IMR-90 (cell line): ENCODE measurements around the gene LINS1. TPM values are rescaled to one million over a fixed set of nuclear protein-coding genes. Genes with fewer than 3 reads are reported as not detected.

Source experiments
- ATAC-seq: fragments of 200-7000 bp; cut with Tn5 transposase; 2 replicates; pipeline ENCODE4 v1.9.1; 2020; ENCODE audit warnings: low read depth, mild to moderate bottlenecking, moderate library complexity
- BruUV-seq: library from RNA; stranded (reverse); fragments of 400-500 nt; replicated peaks from 2 replicates; lab custom pipeline; 2021; lab: Mats Ljungman, UMichigan
- CTCF ChIA-PET: fragments of 300-600 bp; formaldehyde crosslinking; extraction: SDS; loops from one replicate; lab custom pipeline; 2021; ENCODE audit warnings: antibody characterized with exemption; lab: Yijun Ruan, JAX
- POLR2A ChIA-PET: fragments of 300-600 bp; sonication (Branson Sonifier 250); formaldehyde crosslinking; loops from one replicate; lab custom pipeline; 2022; ENCODE audit warnings: antibody characterized with exemption; ENCODE audit not compliant: unreplicated experiment; lab: Charles Lee
- DNase-seq: peaks from one replicate; pipeline ENCODE4 v3.0.0; 2013
- H2AFZ ChIP-seq: replicated peaks from 2 replicates; pipeline ENCODE3; 2013; ENCODE audit warnings: low read length, mild to moderate bottlenecking; ENCODE audit not compliant: poor library complexity
- H2AK5ac ChIP-seq: 2 replicates; pipeline ENCODE4 v1.6.1; 2013; ENCODE audit warnings: low read depth, low read length, inconsistent platforms
- H2AK9ac ChIP-seq: replicated peaks from 2 replicates; pipeline ENCODE3; 2013; ENCODE audit warnings: mild to moderate bottlenecking, low read depth, low read length, moderate library complexity; ENCODE audit not compliant: poor library complexity
- H2BK120ac ChIP-seq: 2 replicates; pipeline ENCODE4 v1.6.1; 2013; ENCODE audit warnings: low read depth, low read length, inconsistent platforms
- H2BK15ac ChIP-seq: 3 replicates; pipeline ENCODE4 v1.6.1; 2013; ENCODE audit warnings: low read depth, low read length, inconsistent platforms
- H2BK20ac ChIP-seq: 2 replicates; pipeline ENCODE4 v1.6.1; 2013; ENCODE audit warnings: low read depth, mild to moderate bottlenecking, inconsistent platforms, low read length, moderate library complexity
- H2BK5ac ChIP-seq: 2 replicates; pipeline ENCODE4 v1.6.1; 2013; ENCODE audit warnings: mild to moderate bottlenecking, low read depth, low read length, inconsistent platforms; ENCODE audit not compliant: poor library complexity, severe bottlenecking
- H3K14ac ChIP-seq: replicated peaks from 2 replicates; pipeline ENCODE4 v1.6.1; 2013; ENCODE audit warnings: low read depth, low read length, inconsistent platforms
- H3K18ac ChIP-seq: 2 replicates; pipeline ENCODE4 v1.6.1; 2013; ENCODE audit warnings: low read depth, low read length, control low read depth
- H3K23ac ChIP-seq: 2 replicates; pipeline ENCODE4 v1.6.1; 2013; ENCODE audit warnings: low read depth, low read length, inconsistent platforms
- H3K27ac ChIP-seq: 2 replicates; pipeline ENCODE4 v1.5.1; 2013; ENCODE audit warnings: mild to moderate bottlenecking, control low read depth, low read length; ENCODE audit not compliant: insufficient read depth
- H3K27me3 ChIP-seq: 2 replicates; pipeline ENCODE4 v1.6.1; 2013; ENCODE audit warnings: low read length; ENCODE audit not compliant: control insufficient read depth, insufficient read depth
- H3K36me3 ChIP-seq: 2 replicates; pipeline ENCODE4 v1.6.1; 2013; ENCODE audit warnings: low read length, mixed read lengths; ENCODE audit not compliant: control insufficient read depth, insufficient read depth
- H3K4ac ChIP-seq: 2 replicates; pipeline ENCODE4 v1.6.1; 2013; ENCODE audit warnings: low read depth, low read length, inconsistent platforms
- H3K4me1 ChIP-seq: 2 replicates; pipeline ENCODE4 v1.6.1; 2013; ENCODE audit warnings: low read length, mixed read lengths; ENCODE audit not compliant: control insufficient read depth, insufficient read depth
- H3K4me2 ChIP-seq: 2 replicates; pipeline ENCODE4 v1.6.1; 2013; ENCODE audit warnings: low read depth, mild to moderate bottlenecking, control low read depth, low read length, moderate library complexity
- H3K4me3 ChIP-seq: 2 replicates; pipeline ENCODE4 v1.5.1; 2013; ENCODE audit warnings: low read depth, mild to moderate bottlenecking, control low read depth, low read length, moderate library complexity; ENCODE audit not compliant: insufficient read depth
- H3K56ac ChIP-seq: 2 replicates; pipeline ENCODE4 v1.6.1; 2013; ENCODE audit warnings: low read length, inconsistent platforms; ENCODE audit not compliant: insufficient read depth; ENCODE audit errors: extremely low read depth
- H3K79me1 ChIP-seq, 2 experiments: 2 replicates each; pipeline ENCODE4 v1.6.1; 2013; ENCODE audit warnings: low read length in 2 of 2, inconsistent platforms in 1 of 2, low read depth in 1 of 2
- H3K9ac ChIP-seq: 2 replicates; pipeline ENCODE4 v1.6.1; 2013; ENCODE audit warnings: low read depth, low read length, control low read depth
- H3K9me1 ChIP-seq: 2 replicates; pipeline ENCODE4 v1.6.1; 2013; ENCODE audit warnings: low read length, inconsistent platforms; ENCODE audit not compliant: insufficient read depth
- H3K9me3 ChIP-seq: 2 replicates; pipeline ENCODE4 v1.6.1; 2013; ENCODE audit warnings: low read length; ENCODE audit not compliant: control insufficient read depth, insufficient read depth
- H4K20me1 ChIP-seq: 2 replicates; pipeline ENCODE4 v1.6.1; 2013; ENCODE audit warnings: low read length, inconsistent platforms; ENCODE audit not compliant: insufficient read depth
- H4K5ac ChIP-seq: 2 replicates; pipeline ENCODE4 v1.6.1; 2013; ENCODE audit warnings: mild to moderate bottlenecking, low read depth, low read length, control low read depth
- H4K8ac ChIP-seq, 2 experiments: 2 replicates each; pipeline ENCODE4 v1.6.1; 2013; ENCODE audit warnings: low read depth in 2 of 2, low read length in 2 of 2, control low read depth in 1 of 2, inconsistent platforms in 1 of 2
- H4K91ac ChIP-seq: 2 replicates; pipeline ENCODE4 v1.6.1; 2013; ENCODE audit warnings: low read depth, low read length, inconsistent platforms; ENCODE audit not compliant: insufficient read depth
- BHLHE40 ChIP-seq: fragments of 150-350 bp; IDR thresholded peaks from 2 replicates; pipeline ENCODE4 v1.6.1; 2016; ENCODE audit warnings: mild to moderate bottlenecking, low read depth, low read length
- CEBPB ChIP-seq: IDR thresholded peaks from 2 replicates; pipeline ENCODE4 v1.6.1; 2012; ENCODE audit warnings: low read depth, low read length, improper control_type of control experiment
- MAFK ChIP-seq: IDR thresholded peaks from 2 replicates; pipeline ENCODE4 v1.6.1; 2012; ENCODE audit warnings: low read depth, low read length, improper control_type of control experiment
- MAZ ChIP-seq: IDR thresholded peaks from 2 replicates; pipeline ENCODE4 v1.6.1; 2012; ENCODE audit warnings: low read depth, mild to moderate bottlenecking, low read length, improper control_type of control experiment, moderate library complexity, borderline replicate concordance
- MXI1 ChIP-seq: IDR thresholded peaks from 2 replicates; pipeline ENCODE4 v1.6.1; 2012; ENCODE audit warnings: low read depth, mild to moderate bottlenecking, low read length, moderate library complexity, borderline replicate concordance
- NFE2L2 ChIP-seq: fragments of 150-350 bp; IDR thresholded peaks from 2 replicates; pipeline ENCODE4 v1.6.1; 2016; ENCODE audit warnings: low read depth, mild to moderate bottlenecking, low read length
- RAD21 ChIP-seq: IDR thresholded peaks from 2 replicates; pipeline ENCODE4 v1.6.1; 2012; ENCODE audit warnings: low read length, improper control_type of control experiment
- RCOR1 ChIP-seq: IDR thresholded peaks from 2 replicates; pipeline ENCODE4 v1.6.1; 2012; ENCODE audit warnings: mild to moderate bottlenecking, low read length, improper control_type of control experiment; ENCODE audit not compliant: insufficient replicate concordance
- RFX5 ChIP-seq: IDR thresholded peaks from 2 replicates; pipeline ENCODE4 v1.8.0; 2012; ENCODE audit warnings: low read depth, mild to moderate bottlenecking, low read length, moderate library complexity
- WGBS, 2 experiments: methylation state at CpG; one replicate each; pipeline versions ENCODE4 v1.1.5 to v1.1.7; 2013; ENCODE audit warnings: missing lambda C conversion rate in 2 of 2; ENCODE audit not compliant: insufficient read length in 1 of 2; ENCODE audit errors: extremely low coverage in 2 of 2; 5-methylcytosine and 5-hydroxymethylcytosine counted together
- dilution Hi-C: fragments of 300-500 bp; cut with HindIII; formaldehyde crosslinking; loops from one replicate; pipeline ENCODE4 v1.14.3; 2018; ENCODE audit warnings: low sequenced_read_pairs; ENCODE audit not compliant: unreplicated experiment
- in situ Hi-C: fragments of 300-500 bp; cut with MboI; formaldehyde crosslinking; loops from 3 replicates; pipeline ENCODE4 v1.14.3; 2019; ENCODE audit warnings: low sequenced_read_pairs, inconsistent platforms, mixed read lengths
- intact Hi-C: fragments of 100-400 bp; cut with micrococcal nuclease; formaldehyde crosslinking; loops from 2 replicates; pipeline ENCODE4 v1.10.0; 2022
- polyA plus RNA-seq, 3 experiments: library from polyadenylated mRNA; depleted of rRNA; stranded (reverse); fragments of >200 nt; gene quantifications; 2 replicates each; pipeline ENCODE4 v1.2.3, GENCODE V29; 2012; ENCODE audit warnings: low replicate concordance in 1 of 3
- total RNA-seq: library from RNA; depleted of rRNA; stranded (reverse); fragments of >200 nt; gene quantifications from 2 replicates; pipeline ENCODE4 v1.2.3, GENCODE V29; 2012
- TF ChIP-seq, protein P1 (sequence below): fragments of 150-350 bp; IDR thresholded peaks from 2 replicates; pipeline ENCODE4 v1.6.1; 2017; ENCODE audit warnings: mild to moderate bottlenecking, antibody characterized with exemption, low read length, low read depth

Gene LINS1
- total and polyA plus RNA-seq, 2 of the 4 experiments (the other 2 are of a cell fraction), result 6.9 to 10.6 TPM

DNA sequence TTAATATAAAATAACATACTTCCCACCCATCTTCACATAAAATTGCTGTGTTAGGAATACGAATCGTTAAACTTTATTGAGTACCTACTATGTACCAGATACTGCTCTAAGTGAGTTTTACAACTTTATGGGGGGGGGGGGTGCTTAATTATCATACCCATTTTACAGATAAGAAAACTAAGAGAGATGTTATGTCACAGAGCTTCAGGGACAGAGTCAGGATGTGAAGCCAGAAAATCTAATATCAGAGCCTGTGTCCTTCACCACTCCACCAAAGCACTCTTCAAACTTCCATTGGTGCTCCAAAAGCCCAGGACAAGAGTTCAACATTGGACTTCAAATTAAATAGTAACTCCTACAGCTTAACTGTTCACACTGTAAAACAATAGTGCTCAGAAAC, 8.6 kb downstream of the LINS1 start:
- dilution Hi-C loops, result no loop called here
- H2AK5ac ChIP-seq, result no peak overlapping the region
- no peak overlapping the region for H2AFZ ChIP-seq
- no CpG with 5 or more reads among the region's 2 CpGs for WGBS, 2 experiments
- in situ Hi-C loops, result loop anchor here (25.0 kb wide), 1 partner anchor 1331 kb away; the partner anchor contains the start of gene LRRC28
- no peak overlapping the region for H3K4me3 ChIP-seq
- peaks cover 4% of the 10 kb centered on the region; the same call in 1 of the 2 replicates for H3K9me3 ChIP-seq
- no peak overlapping the region for H2BK120ac ChIP-seq
- peaks cover 2% of the 10 kb centered on the region; the same call in 1 of the 2 replicates for H3K4me1 ChIP-seq
- H3K18ac ChIP-seq, result no peak overlapping the region
- H4K8ac ChIP-seq, result no peak overlapping the region
- peaks cover 19 to 42% of the 10 kb centered on the region in 2 experiments for H3K79me1 ChIP-seq
- no peak overlapping the region for H3K27ac ChIP-seq
- H2AK9ac ChIP-seq, result no peak overlapping the region
- no peak overlapping the region for H3K9ac ChIP-seq
- H4K5ac ChIP-seq, result no peak overlapping the region
- no peak overlapping the region for H2BK20ac ChIP-seq
- TF ChIP-seq RCOR1 (no peak), BHLHE40 (no peak), RFX5 (no peak), CEBPB (no peak), MAZ (no peak), RAD21 (no peak), NFE2L2 (no peak), MAFK (no peak), MXI1 (no peak)
- TF ChIP-seq, protein P1, sequence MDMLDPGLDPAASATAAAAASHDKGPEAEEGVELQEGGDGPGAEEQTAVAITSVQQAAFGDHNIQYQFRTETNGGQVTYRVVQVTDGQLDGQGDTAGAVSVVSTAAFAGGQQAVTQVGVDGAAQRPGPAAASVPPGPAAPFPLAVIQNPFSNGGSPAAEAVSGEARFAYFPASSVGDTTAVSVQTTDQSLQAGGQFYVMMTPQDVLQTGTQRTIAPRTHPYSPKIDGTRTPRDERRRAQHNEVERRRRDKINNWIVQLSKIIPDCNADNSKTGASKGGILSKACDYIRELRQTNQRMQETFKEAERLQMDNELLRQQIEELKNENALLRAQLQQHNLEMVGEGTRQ, result no peak
- no peaks in the 10 kb centered on the region for H3K27me3 ChIP-seq
- intact Hi-C loops, result no loop called here
- H3K36me3 ChIP-seq, result no peaks in the 10 kb centered on the region
- H3K4me2 ChIP-seq, result no peak overlapping the region
- no peak overlapping the region for H3K14ac ChIP-seq
- no peak overlapping the region for H4K91ac ChIP-seq
- no TSS peak for BruUV-seq
- DNase-seq (no peak), ATAC-seq (no peak)
- H2BK15ac ChIP-seq, result no peak overlapping the region
- H3K23ac ChIP-seq, result no peak overlapping the region
- ChIA-PET POLR2A (no interaction called here), CTCF (interaction anchor here (1.5 kb wide), 1 partner anchor 21 kb away, joined by 4 read pairs; no protein-coding TSS in a partner anchor)
- H3K4ac ChIP-seq, result no peak overlapping the region
- no peak overlapping the region for H2BK5ac ChIP-seq
- peaks cover 30% of the 10 kb centered on the region; the same call in 1 of the 2 replicates for H4K20me1 ChIP-seq
- H3K9me1 ChIP-seq, result no peaks in the 10 kb centered on the region
- H3K56ac ChIP-seq, result no peak overlapping the region
